Endothelial cell (in vitro differentiated cells): ENCODE results near the gene DPYSL5. TPM values are rescaled to one million over a fixed set of nuclear protein-coding genes. Genes with fewer than 3 reads are reported as not detected.

Experiments
- DNase-seq: peaks from one replicate; pipeline ENCODE4 v3.0.0; 2021; ENCODE audit warnings: low spot score
- H3K27ac Mint-ChIP-seq: one replicate; pipeline ENCODE4 v1.8.0; 2021; ENCODE audit warnings: mixed read lengths, inconsistent platforms; ENCODE audit not compliant: unreplicated experiment
- H3K27me3 Mint-ChIP-seq: one replicate; pipeline ENCODE4 v1.8.0; 2021; ENCODE audit warnings: mild to moderate bottlenecking, moderate library complexity, mixed read lengths, inconsistent platforms; ENCODE audit not compliant: unreplicated experiment
- H3K36me3 Mint-ChIP-seq: one replicate; pipeline ENCODE4 v1.8.0; 2021; ENCODE audit warnings: mild to moderate bottlenecking, low read depth, mixed read lengths, inconsistent platforms; ENCODE audit not compliant: unreplicated experiment
- H3K4me1 Mint-ChIP-seq: one replicate; pipeline ENCODE4 v1.8.0; 2021; ENCODE audit warnings: mild to moderate bottlenecking, mixed read lengths, inconsistent platforms; ENCODE audit not compliant: unreplicated experiment
- H3K4me3 Mint-ChIP-seq: one replicate; pipeline ENCODE4 v1.8.0; 2021; ENCODE audit warnings: mild to moderate bottlenecking, mixed read lengths, inconsistent platforms; ENCODE audit not compliant: unreplicated experiment
- H3K9me3 Mint-ChIP-seq: one replicate; pipeline ENCODE4 v1.8.0; 2021; ENCODE audit warnings: mixed read lengths, inconsistent platforms; ENCODE audit not compliant: unreplicated experiment
- total RNA-seq: library from RNA; stranded (reverse); fragmentation: NEBNext Ultra II Directional; extraction: Animal tissue kit (Norgen Biotek cat#: 25700); gene quantifications from one replicate; pipeline ENCODE4 v1.2.1, GENCODE V29; 2021; ENCODE audit not compliant: unreplicated experiment
- TF ChIP-seq, protein P1 (sequence below): fragments of 200-600 bp; sonication (generic); IDR thresholded peaks from one replicate; pipeline ENCODE4 v1.5.0; 2021; ENCODE audit warnings: antibody characterized with exemption; ENCODE audit not compliant: unreplicated experiment

The DPYSL5 gene
- total RNA-seq, 1 donor from 2014 or later = 0.23 TPM

DNA sequence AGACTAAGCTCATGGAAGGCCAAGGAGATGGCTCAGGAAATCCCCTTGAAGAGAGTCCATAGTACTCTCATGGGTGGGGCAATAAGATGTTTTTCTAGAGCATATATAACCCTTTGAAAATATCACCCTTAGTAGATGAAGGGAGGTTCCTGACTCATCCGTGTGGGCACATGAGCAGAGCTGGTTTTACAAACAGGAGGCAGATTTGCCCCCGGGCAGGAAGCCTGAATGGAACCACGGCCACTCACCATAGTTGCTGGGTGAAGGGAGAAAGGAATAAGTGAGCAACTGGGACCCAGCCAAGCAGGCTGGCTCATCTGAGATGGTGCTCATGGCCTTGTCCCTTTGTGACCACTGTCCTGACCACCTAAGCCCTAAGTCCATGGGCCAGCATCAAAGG, 93.6 kb downstream of the DPYSL5 start:
- TF ChIP-seq, protein P1, sequence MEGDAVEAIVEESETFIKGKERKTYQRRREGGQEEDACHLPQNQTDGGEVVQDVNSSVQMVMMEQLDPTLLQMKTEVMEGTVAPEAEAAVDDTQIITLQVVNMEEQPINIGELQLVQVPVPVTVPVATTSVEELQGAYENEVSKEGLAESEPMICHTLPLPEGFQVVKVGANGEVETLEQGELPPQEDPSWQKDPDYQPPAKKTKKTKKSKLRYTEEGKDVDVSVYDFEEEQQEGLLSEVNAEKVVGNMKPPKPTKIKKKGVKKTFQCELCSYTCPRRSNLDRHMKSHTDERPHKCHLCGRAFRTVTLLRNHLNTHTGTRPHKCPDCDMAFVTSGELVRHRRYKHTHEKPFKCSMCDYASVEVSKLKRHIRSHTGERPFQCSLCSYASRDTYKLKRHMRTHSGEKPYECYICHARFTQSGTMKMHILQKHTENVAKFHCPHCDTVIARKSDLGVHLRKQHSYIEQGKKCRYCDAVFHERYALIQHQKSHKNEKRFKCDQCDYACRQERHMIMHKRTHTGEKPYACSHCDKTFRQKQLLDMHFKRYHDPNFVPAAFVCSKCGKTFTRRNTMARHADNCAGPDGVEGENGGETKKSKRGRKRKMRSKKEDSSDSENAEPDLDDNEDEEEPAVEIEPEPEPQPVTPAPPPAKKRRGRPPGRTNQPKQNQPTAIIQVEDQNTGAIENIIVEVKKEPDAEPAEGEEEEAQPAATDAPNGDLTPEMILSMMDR = no peak
- peaks cover 10% of the 10 kb centered on the region for H3K27me3 Mint-ChIP-seq
- H3K9me3 Mint-ChIP-seq = no peaks in the 10 kb centered on the region
- H3K4me1 Mint-ChIP-seq = peaks cover 5% of the 10 kb centered on the region
- H3K27ac Mint-ChIP-seq = no peak overlapping the region
- H3K4me3 Mint-ChIP-seq = no peak overlapping the region
- H3K36me3 Mint-ChIP-seq = no peaks in the 10 kb centered on the region
- DNase-seq = no peak

DNA sequence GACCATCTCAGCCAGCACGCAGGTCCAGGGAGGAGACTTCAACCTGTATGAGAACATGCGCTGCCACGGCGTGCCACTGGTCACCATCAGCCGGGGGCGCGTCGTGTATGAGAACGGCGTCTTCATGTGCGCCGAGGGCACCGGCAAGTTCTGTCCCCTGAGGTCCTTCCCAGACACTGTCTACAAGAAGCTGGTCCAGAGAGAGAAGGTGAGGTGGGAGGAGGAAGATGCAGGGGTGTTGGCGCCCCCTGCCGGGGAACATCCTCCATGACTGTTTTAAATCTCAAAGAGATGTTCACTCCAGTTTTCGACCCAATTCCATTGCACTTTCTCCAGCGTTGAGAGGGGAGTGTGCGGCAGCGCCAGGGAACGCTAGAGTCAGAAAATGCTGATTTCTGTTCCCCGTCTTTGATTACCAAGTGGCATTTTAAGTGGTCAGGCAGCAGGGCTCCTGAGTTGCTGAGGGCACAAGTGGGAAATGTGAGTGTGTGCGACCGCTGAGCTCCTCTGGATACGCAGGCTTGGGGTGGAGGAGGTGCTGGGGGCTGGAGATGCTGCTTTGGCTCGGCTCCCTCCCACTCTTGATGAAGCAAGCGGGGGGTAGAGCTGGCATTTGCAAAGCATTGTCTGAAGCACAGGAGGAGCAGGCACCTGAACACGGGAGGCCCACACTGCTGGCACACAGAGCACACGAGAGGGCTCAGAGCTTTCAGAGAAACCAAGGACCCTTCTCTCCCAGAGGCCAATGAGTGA, 94.8 kb downstream of the DPYSL5 start:
- H3K27ac Mint-ChIP-seq = no peak overlapping the region
- H3K27me3 Mint-ChIP-seq = peaks cover 10% of the 10 kb centered on the region
- DNase-seq = peak; percentile 77
- H3K36me3 Mint-ChIP-seq = no peaks in the 10 kb centered on the region
- H3K9me3 Mint-ChIP-seq = no peaks in the 10 kb centered on the region
- H3K4me3 Mint-ChIP-seq = no peak overlapping the region
- H3K4me1 Mint-ChIP-seq = peaks cover 5% of the 10 kb centered on the region
- TF ChIP-seq, protein P1 = peak; percentile 96

DNA sequence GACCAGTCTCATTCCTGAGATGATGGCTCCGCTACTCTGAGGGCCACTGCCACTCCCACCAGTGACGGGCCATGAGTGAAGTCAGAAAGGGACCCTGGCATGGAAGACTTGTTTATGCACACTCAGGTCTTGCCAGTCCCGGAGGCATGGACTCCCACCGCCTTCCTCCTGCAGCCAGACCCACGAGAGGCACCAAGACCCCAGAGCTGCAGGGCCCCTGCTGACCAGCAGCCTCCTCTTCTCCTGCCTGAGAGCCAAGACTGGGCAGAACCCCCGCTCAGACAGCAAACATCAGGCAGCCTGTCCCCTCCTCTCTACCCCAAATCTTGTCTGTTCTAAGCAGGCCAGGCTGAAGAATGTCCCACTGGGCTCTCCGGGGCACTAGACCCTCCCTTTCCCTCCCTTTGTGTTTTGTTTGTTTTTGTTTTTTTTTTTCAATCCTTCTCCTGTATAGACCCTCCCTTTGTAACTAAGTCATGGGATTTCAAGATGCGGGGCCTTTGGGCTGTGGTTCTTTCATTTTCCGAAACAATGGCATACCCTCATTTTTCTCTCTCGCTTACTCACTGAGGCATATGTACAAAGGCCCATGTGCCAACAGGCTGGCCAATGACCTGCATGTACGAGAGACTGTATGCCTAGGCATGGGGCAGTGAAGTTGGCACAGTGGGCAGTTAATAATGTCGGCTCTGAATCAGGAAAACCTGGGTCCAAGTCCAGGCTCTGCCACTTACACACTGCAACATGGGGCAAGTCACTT, 98.2 kb downstream of the DPYSL5 start:
- H3K36me3 Mint-ChIP-seq = no peaks in the 10 kb centered on the region
- no peak for DNase-seq
- H3K9me3 Mint-ChIP-seq = no peaks in the 10 kb centered on the region
- H3K4me1 Mint-ChIP-seq = peaks cover 5% of the 10 kb centered on the region
- H3K4me3 Mint-ChIP-seq = no peak overlapping the region
- no peak overlapping the region for H3K27ac Mint-ChIP-seq
- TF ChIP-seq, protein P1 = no peak
- H3K27me3 Mint-ChIP-seq = peaks cover 17% of the 10 kb centered on the region

- H3K27ac Mint-ChIP-seq = no peak overlapping the region
- DNase-seq = no peak
- TF ChIP-seq, protein P1 = no peak
- peaks cover 5% of the 10 kb centered on the region for H3K4me1 Mint-ChIP-seq
- no peak overlapping the region for H3K4me3 Mint-ChIP-seq
- H3K27me3 Mint-ChIP-seq = peaks cover 17% of the 10 kb centered on the region
- H3K9me3 Mint-ChIP-seq = no peaks in the 10 kb centered on the region
- H3K36me3 Mint-ChIP-seq = no peaks in the 10 kb centered on the region
Measured at GRCh38 chr2:26946841-26947784, 99.2 kb downstream of the DPYSL5 start.
